GM18907 (cell line): ENCODE results near the gene ALK.

Source experiments
- ATAC-seq: cut with Tn5 transposase; IDR thresholded peaks from one replicate; pipeline ENCODE4 v1.9.1; 2021; ENCODE audit warnings: mild to moderate bottlenecking, moderate library complexity; ENCODE audit not compliant: unreplicated experiment

The ALK gene

GRCh38 chr2:29910465-29910864, 10.9 kb downstream of the ALK start:
- no peak for ATAC-seq

- no peak for ATAC-seq
Measured at GRCh38 chr2:29902356-29902755, 19.0 kb downstream of the ALK start.

GRCh38 chr2:29900971-29901633, 20.3 kb downstream of the ALK start:
- ATAC-seq: no peak

GRCh38 chr2:29898999-29899398, 22.4 kb downstream of the ALK start:
- no peak for ATAC-seq

DNA sequence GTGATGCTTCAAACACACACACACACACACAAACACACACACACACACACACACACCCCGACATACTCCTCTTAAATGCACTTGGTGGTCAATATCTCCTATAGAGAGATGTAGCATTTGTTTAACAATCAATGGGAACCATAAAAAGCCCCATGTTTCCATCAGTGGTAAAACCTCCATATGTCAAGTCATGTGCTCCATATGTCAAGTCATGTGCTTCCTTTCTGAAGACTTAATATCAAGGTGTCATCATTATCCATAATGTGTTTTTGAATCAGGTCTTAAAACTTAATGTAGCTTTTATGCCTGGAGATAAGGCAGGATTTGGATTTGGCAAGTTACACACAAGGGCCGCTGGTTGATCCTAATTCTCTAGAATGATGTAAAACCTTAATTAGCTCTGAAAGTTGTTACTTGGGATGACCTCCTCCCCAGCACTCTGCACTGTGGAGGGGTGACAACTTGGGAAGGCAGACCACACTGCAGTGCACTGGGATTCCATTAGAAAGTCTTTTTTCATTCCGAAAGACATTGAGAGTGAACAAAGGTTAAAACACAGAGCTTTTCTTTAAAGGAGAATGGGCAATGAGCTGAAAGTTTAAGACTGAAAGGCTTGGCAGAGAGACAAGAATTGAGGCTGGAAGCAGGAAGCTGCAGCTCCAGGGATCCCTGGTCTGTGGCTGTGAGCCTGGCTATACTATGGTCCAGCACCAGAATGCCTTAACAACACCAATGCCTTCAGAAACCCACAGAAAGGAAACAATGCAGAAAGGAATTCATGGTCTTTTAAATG, 26.4 kb downstream of the ALK start:
- no peak for ATAC-seq

- no peak for ATAC-seq
Measured at GRCh38 chr2:29892585-29893259, 28.7 kb downstream of the ALK start.

- no peak for ATAC-seq
Measured at GRCh38 chr2:29881089-29881730, 40.2 kb downstream of the ALK start.

- ATAC-seq: no peak
Measured at GRCh38 chr2:29880084-29880483, 41.3 kb downstream of the ALK start.

DNA sequence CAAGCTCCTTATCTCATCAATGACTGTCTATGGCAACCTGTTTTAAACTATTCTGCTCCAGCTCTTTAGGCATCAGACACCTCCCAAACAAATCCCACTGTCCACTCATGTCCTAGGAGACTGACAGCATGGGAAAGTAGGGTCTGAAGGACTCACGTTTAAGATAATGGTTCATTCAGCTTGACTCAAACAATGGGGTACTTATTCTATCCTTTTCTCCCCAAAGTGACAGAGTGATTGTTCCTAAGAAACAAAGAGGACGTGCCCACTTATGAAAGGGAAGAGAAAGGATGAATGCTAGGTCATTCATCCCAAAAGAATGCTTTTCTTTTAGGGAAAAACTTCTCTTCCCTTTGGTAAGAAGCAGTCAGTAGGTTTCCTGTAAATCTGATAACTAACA, 41.9 kb downstream of the ALK start:
- ATAC-seq: no peak

GRCh38 chr2:29878898-29879297, 42.5 kb downstream of the ALK start:
- ATAC-seq: no peak

DNA sequence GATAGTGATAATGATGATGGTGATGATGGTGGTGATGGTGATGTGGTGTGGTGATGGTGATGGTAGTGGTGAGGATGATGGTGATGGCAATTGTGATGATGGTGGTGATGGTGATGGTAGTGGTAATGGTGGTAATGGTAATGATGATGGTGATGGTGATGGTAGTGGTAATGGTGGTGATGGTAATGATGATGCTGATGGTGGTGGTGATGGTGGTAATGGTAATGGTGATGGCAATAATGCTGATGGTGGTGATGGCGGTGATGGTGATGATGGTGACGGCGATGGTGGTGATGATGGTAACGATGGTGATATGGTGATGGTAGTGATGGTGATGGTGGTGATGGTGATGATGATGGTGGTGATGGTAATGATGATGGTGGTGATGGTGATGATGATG, 45.0 kb downstream of the ALK start:
- ATAC-seq: no peak

DNA sequence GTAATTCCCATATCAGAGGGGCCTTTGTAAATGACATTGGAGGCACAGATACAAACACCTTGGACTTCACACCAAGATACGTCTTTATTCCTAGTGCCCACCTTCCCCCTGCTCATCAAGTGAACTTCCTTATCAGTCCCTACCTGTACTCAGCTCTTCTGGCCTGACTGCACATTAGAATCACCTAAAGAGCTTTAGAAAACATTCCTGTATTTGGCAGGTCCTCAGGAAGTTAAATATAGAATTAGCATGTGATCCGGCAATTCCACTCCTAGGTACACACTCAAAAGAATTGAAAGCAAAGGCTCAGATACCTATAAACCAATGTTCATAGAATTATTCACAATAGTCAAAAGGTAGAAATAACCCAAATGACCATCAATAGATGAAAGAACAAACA, 46.6 kb downstream of the ALK start:
- ATAC-seq: no peak

DNA sequence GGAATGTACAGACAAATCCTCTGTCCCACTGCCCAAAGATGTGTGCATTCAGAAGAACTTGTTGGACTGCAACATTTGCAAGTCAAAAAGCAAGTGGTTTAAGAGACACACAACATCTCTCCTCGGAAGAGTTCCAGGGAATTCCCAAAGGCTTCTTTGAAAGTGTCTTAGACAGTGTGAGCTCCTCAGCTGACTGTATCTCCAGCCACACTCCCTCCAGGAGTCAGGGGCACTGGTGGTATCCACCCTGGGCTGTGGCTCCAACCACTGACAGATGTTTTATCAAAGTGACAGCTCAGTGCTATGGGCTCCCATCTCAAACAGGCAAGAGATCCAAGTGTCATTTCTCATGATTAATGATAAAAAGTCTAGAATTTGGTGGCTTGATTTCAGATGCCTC, 48.5 kb downstream of the ALK start:
- no peak for ATAC-seq

DNA sequence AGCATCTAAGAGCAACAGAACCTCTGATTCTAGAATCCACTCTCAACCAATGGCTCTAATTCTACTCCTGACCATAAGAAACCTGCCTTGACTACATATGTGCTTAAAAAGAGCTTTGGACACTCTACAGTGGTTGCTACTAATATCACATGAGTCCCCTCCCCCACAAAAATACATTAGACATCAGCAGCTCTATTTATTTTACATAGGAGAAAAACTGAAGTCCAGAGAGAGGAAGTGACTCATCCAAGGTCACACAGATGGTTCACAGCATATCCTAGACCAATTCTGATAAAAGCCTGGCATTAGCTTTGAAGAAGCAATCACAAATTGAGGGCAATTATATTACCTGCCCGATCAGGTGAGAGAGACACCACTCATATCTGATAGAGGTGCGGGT, 49.8 kb downstream of the ALK start:
- ATAC-seq: no peak

- no peak for ATAC-seq
Measured at GRCh38 chr2:29865512-29865911, 55.9 kb downstream of the ALK start.

- ATAC-seq: no peak
Measured at GRCh38 chr2:29864988-29865387, 56.4 kb downstream of the ALK start.

DNA sequence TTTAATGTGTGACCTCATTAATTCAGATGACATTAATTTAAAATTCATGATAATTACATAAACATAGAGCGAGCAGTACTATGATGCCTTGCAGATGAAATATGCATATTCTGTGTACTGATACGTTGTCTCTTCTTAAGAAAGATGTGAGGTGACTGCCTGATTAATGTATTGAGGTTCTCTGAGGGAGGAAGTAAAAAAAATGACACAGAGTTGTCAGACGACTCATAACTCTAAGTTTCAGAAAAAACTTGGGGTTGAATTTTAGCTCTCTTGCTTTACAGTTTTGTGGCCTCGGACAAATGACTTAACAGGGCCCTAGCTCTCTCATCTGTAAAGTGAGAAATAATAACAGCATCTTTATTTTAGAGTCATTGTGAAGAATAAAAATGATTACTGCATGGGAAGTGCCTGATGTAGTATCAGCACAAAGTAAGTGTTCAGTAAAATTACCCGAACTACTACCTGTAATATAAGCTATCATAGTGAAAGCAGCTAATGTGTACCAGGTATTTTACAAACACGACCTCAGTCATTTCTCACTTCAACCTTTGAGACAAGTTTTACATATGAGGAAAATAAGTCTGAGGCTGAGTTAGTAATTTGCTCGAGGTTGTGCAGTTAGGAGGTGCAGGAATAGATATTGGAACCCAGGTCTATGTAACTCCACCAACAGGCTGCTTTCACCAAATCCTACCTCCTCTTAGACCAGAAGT, 65.3 kb downstream of the ALK start:
- ATAC-seq: no peak

- ATAC-seq: no peak
Measured at GRCh38 chr2:29850794-29851193, 70.6 kb downstream of the ALK start.

- ATAC-seq: no peak
Measured at GRCh38 chr2:29848566-29849310, 72.6 kb downstream of the ALK start.

- ATAC-seq: no peak
Measured at GRCh38 chr2:29847886-29848285, 73.5 kb downstream of the ALK start.
